Nephron progenitor cell (in vitro differentiated cells): ENCODE results near the gene OPRM1.

ENCODE experiments used
- DNase-seq: peaks from one replicate; pipeline ENCODE4 v3.0.0; 2021
- H3K27ac Mint-ChIP-seq: 2 replicates; pipeline ENCODE4 v1.8.0; 2021; ENCODE audit warnings: mild to moderate bottlenecking, moderate library complexity, mixed read lengths
- H3K27me3 Mint-ChIP-seq: 2 replicates; pipeline ENCODE4 v1.8.0; 2021; ENCODE audit warnings: mild to moderate bottlenecking, low read depth, mixed read lengths; ENCODE audit not compliant: poor library complexity
- H3K36me3 Mint-ChIP-seq: 2 replicates; pipeline ENCODE4 v1.8.0; 2021; ENCODE audit warnings: low read depth, mixed read lengths
- H3K4me1 Mint-ChIP-seq: 2 replicates; pipeline ENCODE4 v1.8.0; 2021; ENCODE audit warnings: mixed read lengths
- H3K4me3 Mint-ChIP-seq: 2 replicates; pipeline ENCODE4 v1.8.0; 2021; ENCODE audit warnings: mild to moderate bottlenecking, moderate library complexity, mixed read lengths
- H3K9me3 Mint-ChIP-seq: 2 replicates; pipeline ENCODE4 v1.8.0; 2021; ENCODE audit warnings: mild to moderate bottlenecking, moderate library complexity, mixed read lengths
- CTCF ChIP-seq: fragments of 200-600 bp; sonication (generic); IDR thresholded peaks from 2 replicates; pipeline ENCODE4 v1.5.0; 2021; ENCODE audit warnings: antibody characterized with exemption

The OPRM1 gene

GRCh38 chr6:154295733-154296132 lies 256.7 kb downstream of the OPRM1 start:
- no peak overlapping the region for H3K27ac Mint-ChIP-seq
- no peak overlapping the region for H3K4me3 Mint-ChIP-seq
- H3K4me1 Mint-ChIP-seq, result peaks cover 16% of the 10 kb centered on the region
- H3K27me3 Mint-ChIP-seq, result no peaks in the 10 kb centered on the region
- no peak for TF ChIP-seq CTCF
- no peaks in the 10 kb centered on the region for H3K36me3 Mint-ChIP-seq
- H3K9me3 Mint-ChIP-seq, result no peaks in the 10 kb centered on the region
- no peak for DNase-seq
